HPDE6-E6E7 (cell line): ENCODE data around the gene RAB27A.
"Not testable (repeated sequence)": the region's sequence is repeated elsewhere in the genome, so short reads cannot be mapped to it uniquely, and the experiment has no call there.

Experiments
- DNase-seq: peaks from one replicate; pipeline ENCODE4 v3.0.0; 2011; ENCODE audit warnings: missing footprints; ENCODE audit errors: extremely low spot score

Gene RAB27A

GRCh38 chr15:55281517-55282228 is 7.9 kb downstream of the RAB27A start:
- DNase-seq = no peak

GRCh38 chr15:55280589-55280988 is 9.0 kb downstream of the RAB27A start:
- DNase-seq = not testable (repeated sequence)

GRCh38 chr15:55279746-55280351 is 9.8 kb downstream of the RAB27A start:
- peak; percentile 60 for DNase-seq

GRCh38 chr15:55279100-55279745 is 10.4 kb downstream of the RAB27A start:
- DNase-seq = no peak

- DNase-seq = no peak
Observed at GRCh38 chr15:55277715-55278114, 11.9 kb downstream of the RAB27A start.

GRCh38 chr15:55277116-55277564 is 12.5 kb downstream of the RAB27A start:
- DNase-seq = no peak

- no peak for DNase-seq
Observed at GRCh38 chr15:55276324-55276723, 13.3 kb downstream of the RAB27A start.

DNA sequence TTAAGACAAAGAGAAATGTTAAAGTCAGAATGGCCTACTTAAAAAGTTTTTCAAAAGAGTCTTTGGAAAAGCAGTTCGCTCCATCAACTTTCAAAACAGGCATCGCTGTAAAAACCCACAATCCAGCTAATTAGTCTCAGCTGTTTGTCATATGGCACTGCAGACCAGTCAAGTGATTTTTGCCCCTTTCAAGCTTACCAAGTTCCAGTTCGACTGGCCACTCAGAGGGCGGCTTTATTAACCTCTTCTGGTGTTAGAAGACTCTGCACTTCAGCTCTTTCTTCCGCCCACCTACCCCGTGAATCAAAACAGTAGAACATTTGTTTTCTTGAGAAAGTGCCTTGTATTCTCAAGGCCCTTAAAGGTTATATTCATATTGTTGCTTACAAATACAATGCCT is 19.3 kb downstream of the RAB27A start:
- no peak for DNase-seq

DNA sequence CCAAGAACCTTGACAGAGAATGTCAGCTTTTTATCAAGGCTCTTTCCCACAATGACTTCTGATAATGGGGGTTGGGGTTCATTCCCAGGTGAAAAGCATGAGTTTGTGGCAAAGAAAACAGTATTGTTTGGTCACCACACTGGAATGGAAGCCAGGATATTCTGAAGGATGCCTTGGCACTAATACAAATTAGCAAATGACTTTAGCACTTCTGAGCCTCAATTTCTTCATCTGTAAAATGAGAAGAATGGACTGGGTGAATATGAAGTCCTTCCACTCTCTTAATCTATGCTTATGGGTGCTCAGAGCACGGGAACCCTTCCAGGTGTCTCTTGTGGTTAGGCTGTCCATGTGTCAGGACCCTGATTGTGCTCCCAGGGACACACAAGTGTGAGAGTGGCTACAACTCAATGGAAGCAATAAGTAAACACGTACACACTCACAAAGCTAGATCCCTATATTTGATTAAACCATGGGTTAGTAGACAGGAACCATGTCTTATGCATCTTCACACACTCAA is 21.4 kb downstream of the RAB27A start:
- DNase-seq = no peak

GRCh38 chr15:55267401-55268175 is 22.0 kb downstream of the RAB27A start:
- no peak for DNase-seq

- no peak for DNase-seq
Observed at GRCh38 chr15:55266547-55266946, 23.1 kb downstream of the RAB27A start.

DNA sequence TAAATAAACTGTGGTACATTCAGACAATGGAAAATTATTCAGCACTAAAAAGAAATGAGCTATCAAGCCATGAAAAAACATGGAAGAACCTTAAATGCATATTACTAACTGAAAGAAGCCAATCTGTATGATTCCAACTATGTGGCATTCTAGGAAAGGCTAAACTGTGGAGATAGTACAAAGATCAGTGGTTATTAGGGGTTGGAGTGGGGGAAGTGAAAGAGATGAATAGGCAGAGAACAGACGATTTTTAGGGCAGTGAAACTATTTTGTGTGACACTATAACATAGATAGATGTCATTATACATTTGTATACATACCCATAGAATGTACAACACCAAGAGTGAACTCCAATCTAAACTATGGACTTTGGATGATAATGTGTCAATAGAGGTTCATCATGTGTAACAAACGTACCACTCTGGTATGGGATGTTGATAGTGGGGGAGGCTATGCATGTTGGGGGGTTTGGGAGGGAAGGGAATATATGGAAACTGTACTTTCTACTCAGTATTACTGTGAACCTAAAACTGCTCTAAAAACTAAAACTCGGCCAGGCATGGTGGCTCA is 29.0 kb downstream of the RAB27A start:
- DNase-seq = no peak

- no peak for DNase-seq
Observed at GRCh38 chr15:55257938-55258337, 31.7 kb downstream of the RAB27A start.

- no peak for DNase-seq
Observed at GRCh38 chr15:55257012-55257670, 32.5 kb downstream of the RAB27A start.

DNA sequence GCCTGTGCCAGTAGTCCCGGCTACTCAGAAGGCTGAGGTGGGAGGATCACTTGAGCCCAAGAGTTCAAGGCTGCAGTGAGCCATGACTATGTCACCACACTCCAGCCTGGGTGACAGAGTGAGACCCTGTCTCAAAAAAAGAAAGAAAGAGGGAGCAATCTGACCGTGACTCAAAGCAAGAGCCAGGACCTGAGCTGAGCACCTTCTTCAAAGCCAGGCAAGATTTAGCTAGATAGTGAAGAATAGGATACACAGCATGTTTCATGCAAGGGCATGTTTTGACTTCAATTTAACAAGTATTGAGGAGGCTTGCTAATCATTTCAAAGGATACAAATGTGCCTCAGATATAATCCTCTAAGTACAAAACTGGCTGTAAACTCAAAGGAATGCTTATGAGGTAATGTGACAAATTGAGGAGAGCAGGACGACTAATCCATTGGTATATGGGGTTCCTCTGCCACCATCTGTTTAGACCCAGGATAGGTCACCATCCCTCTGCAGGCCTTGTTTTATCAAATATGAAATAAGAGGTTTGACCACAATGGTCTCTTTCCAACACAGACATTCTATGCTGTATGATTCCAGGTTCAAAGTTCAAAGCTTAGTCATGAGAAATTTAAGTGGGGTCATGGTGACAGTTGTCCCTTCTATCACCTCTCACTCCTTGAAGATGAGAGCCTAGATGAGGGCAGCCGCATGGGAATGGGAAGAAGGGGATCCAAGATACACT is 33.2 kb downstream of the RAB27A start:
- no peak for DNase-seq

- DNase-seq = no peak
Observed at GRCh38 chr15:55255714-55256113, 33.9 kb downstream of the RAB27A start.

DNA sequence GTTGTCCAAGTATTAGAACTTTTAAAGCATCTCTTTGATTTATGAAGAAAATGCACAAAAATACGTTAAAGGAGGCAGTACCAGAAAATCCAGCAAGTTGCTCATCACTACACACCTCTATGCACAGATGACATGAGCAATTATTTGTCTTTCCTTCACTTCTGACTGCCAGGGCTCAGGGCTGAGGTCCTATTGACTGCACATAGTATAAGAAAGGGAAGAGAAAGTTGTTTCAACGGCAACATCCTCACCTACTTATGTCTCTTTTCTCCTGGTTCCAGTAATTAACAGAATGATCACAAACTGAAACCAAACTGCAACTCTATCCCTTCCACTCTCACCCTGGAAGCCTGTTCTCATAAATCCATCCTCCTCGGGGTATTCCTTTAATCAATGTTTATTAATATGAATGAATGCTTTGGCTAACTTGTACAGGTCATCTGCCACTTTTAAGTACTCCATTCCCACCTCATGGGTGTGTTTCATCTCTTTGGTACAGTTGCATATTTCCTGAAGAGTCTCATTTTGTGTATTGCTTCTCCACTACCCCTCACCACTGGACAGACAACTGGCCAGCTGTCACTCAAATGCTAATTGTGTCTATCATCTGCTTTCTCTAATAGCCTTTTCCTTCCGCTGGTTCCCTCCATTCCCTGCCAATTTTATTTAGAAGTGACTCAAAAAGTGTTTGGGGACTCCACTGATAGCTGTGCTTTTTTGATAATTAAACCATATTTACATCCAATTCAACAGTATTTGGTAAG is 34.5 kb downstream of the RAB27A start:
- no peak for DNase-seq

GRCh38 chr15:55253580-55253979 is 36.0 kb downstream of the RAB27A start:
- DNase-seq = peak; percentile 38

DNA sequence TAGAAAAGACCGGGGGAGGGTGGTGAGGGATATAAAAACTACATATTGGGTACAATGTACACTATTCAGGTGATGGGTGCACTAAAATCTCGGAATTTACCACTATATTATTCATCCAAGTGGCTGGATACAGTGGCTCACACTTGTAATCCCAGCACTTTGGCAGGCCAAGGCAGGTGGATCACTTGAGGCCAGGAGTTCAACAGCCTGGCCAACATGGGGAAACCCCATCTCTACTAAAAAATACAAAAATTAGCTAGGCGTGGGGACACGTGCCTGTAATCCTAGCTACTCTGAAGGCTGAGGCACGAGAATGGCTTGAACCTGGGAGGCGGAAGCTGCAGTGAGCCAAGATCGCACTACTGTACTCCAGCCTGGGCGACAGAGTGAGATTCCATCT is 37.4 kb downstream of the RAB27A start:
- not testable (repeated sequence) for DNase-seq

DNA sequence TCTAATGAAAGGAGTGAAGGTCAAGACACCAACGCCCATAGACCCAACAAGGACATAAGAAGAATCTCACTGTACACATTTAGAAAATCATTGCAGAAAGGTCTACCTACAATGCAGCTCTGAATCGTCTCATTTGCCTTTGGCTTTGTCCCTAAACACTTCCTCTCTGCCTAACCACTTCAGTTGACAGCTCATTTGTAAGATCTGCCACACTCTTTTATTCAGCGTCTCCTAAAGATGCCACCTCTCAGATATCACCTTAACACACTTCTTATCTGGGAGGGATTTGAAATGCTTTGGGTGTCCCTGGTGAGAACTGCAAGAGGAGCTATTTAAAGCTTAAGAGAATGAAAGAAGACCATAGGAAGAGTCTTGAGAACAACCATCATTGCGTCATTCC is 38.7 kb downstream of the RAB27A start:
- no peak for DNase-seq
